Brain microvascular endothelial cell (primary cell): ENCODE results near the gene NTN3.
A peak's percentile ranks its signal among the peaks of the same experiment; 100 is the strongest.

ENCODE experiments used
- DNase-seq: peaks from one replicate; pipeline ENCODE4 v3.0.0-alpha.2; 2020
- H3K27ac ChIP-seq: fragments of 250-450 bp; sonication (Bioruptor Pico); 2 replicates; pipeline ENCODE4 v1.5.1; 2020; ENCODE audit warnings: mild to moderate bottlenecking, moderate library complexity
- H3K27me3 ChIP-seq: fragments of 250-450 bp; sonication (Bioruptor Pico); replicated peaks from 2 replicates; pipeline ENCODE4 v1.5.1; 2020; ENCODE audit warnings: mild to moderate bottlenecking
- H3K36me3 ChIP-seq: fragments of 250-450 bp; sonication (Bioruptor Pico); replicated peaks from 2 replicates; pipeline ENCODE4 v1.5.1; 2020; ENCODE audit warnings: mild to moderate bottlenecking
- H3K4me3 ChIP-seq: 2 replicates; pipeline ENCODE4 v1.5.1; 2011; ENCODE audit warnings: low read depth, mild to moderate bottlenecking, control low read depth, low read length, moderate library complexity
- CTCF ChIP-seq: IDR thresholded peaks from 2 replicates; pipeline ENCODE4 v1.5.1; 2011; ENCODE audit warnings: low read depth, mild to moderate bottlenecking, moderate library complexity, low read length, control low read depth, inconsistent platforms; ENCODE audit errors: missing control alignments
- in situ Hi-C: cut with HindIII; loops from 2 replicates; pipeline ENCODE4 v1.10.0; 2017; ENCODE audit warnings: low sequenced_read_pairs, low pct_ligation_motif_present

Gene NTN3

GRCh38 chr16:2507665-2508064 lies 36.6 kb downstream of the NTN3 start:
- TF ChIP-seq CTCF = no peak
- Histone ChIP-seq H3K27me3 (no peaks in the 10 kb centered on the region), H3K36me3 (no peaks in the 10 kb centered on the region), H3K4me3 (no peak overlapping the region), H3K27ac (no peak overlapping the region)
- no peak for DNase-seq
- in situ Hi-C loops = no loop called here

DNA sequence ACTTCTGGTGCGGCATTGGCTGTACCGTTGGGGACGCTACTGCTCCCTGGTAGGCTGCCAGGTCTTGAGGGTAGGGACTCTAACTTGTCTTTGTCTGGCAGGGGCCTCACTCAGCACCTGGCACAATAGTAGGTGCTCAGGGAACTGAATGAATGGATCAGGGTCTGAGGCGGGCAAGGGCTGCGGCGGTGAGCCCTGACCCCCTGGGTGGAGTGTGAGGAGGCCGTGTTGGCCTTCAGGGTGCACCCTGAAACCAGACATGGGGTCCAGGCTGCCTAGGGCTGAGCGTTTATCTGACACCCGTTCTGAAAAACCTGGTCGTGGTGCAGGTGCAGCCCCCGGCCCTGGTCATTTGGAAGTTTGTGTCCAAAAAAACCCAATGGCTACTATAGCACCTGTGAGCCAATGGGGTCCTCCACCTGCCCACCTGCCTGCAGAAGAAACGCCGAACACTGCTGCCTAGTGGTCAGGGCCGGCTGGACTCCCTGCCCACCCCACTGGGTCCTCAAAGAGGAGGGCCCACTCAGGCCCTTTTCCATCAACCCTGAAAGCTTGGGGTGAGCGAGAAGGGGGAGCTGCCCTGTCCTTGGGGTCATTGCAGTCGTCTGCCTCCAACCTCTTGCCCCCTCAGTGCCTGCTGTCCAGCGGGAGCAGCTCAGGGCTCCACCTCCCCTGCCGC lies 37.8 kb downstream of the NTN3 start:
- in situ Hi-C loops = no loop called here
- H3K4me3 ChIP-seq = no peak overlapping the region
- peaks cover under 1% of the 10 kb centered on the region for H3K36me3 ChIP-seq
- DNase-seq = no peak
- no peaks in the 10 kb centered on the region for H3K27me3 ChIP-seq
- no peak for TF ChIP-seq CTCF
- H3K27ac ChIP-seq = no peak overlapping the region

GRCh38 chr16:2511128-2511800 lies 40.2 kb downstream of the NTN3 start:
- H3K27ac ChIP-seq = no peak overlapping the region
- H3K36me3 ChIP-seq = peaks cover 4% of the 10 kb centered on the region
- no peaks in the 10 kb centered on the region for H3K27me3 ChIP-seq
- no peak for TF ChIP-seq CTCF
- DNase-seq = peak; percentile 52
- in situ Hi-C loops = no loop called here
- H3K4me3 ChIP-seq = no peak overlapping the region

- Histone ChIP-seq H3K4me3 (no peak overlapping the region), H3K27me3 (no peaks in the 10 kb centered on the region), H3K27ac (no peak overlapping the region), H3K36me3 (peaks cover 4% of the 10 kb centered on the region)
- TF ChIP-seq CTCF = no peak
- in situ Hi-C loops = no loop called here
- DNase-seq = no peak
These were observed 41.1 kb downstream of the NTN3 start for GRCh38 chr16:2511996-2512734.

DNA sequence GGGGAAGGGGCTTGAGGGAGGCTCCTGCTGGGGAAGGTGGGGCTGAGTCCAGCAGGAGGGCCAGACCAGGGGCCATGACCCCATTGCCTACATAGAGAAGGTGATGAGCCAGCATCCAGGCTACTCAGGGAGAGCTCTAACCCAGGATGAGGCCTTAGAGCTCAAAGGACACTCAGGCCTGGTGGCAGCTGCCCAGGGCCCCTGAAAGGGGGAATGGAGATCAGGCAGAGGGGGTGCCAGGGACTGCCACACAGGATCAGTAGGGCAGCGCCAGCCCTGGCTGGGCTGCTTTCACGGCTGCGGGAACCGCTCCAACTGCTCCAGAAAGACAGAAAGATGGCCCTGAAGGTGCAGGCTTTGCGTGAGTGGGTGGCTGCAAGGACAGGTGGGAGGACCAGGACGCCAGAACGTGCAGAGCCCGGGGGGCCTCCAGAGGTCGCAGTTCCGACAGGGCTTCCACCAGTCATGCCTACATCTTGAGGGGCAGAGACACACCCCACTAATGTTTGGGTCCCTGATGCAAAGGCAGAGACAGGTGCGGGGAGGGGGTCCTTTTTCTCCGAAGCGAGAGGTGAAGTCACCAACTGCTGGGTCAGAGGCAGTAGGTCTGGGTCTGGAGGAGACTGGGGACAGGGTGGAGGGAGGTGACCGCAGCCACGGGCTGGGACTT lies 41.8 kb downstream of the NTN3 start:
- TF ChIP-seq CTCF = peak; percentile 24
- in situ Hi-C loops = no loop called here
- no peak for DNase-seq

More for the DNA sequence above, 41.8 kb downstream of the NTN3 start:
- peak overlapping the region; percentile 88 for H3K4me3 ChIP-seq
- H3K36me3 ChIP-seq = peaks cover 4% of the 10 kb centered on the region
- H3K27me3 ChIP-seq = no peaks in the 10 kb centered on the region
- no peak overlapping the region for H3K27ac ChIP-seq
